A673 (cell line): ENCODE results near the gene SKAP1. TPM values are rescaled to one million over a fixed set of nuclear protein-coding genes. Genes with fewer than 3 reads are reported as not detected.

Experiments used
- Bru-seq: library from RNA; stranded (reverse); fragments of 400-500 nt; gene quantifications from one replicate; lab custom pipeline; 2021; lab: Mats Ljungman, UMichigan
- BruChase-seq, 2 experiments: library from RNA; stranded (reverse); fragments of 400-500 nt; gene quantifications; one replicate each; lab custom pipeline; 2021; lab: Mats Ljungman, UMichigan
- BruUV-seq: library from RNA; stranded (reverse); fragments of 400-500 nt; replicated peaks from 2 replicates; lab custom pipeline; 2021; lab: Mats Ljungman, UMichigan
- CTCF ChIA-PET: fragments of 300-600 bp; sonication (Branson Sonifier 250); formaldehyde crosslinking; loops from one replicate; lab custom pipeline; 2022; ENCODE audit warnings: antibody characterized with exemption; lab: Charles Lee
- POLR2A ChIA-PET: fragments of 300-600 bp; sonication (Branson Sonifier 250); formaldehyde crosslinking; loops from one replicate; lab custom pipeline; 2022; ENCODE audit warnings: antibody characterized with exemption; ENCODE audit not compliant: low non-redundant PET; lab: Charles Lee
- DNase-seq: peaks from one replicate; pipeline ENCODE4 v3.0.0-alpha.2; 2015; ENCODE audit warnings: low spot score
- H3K27ac ChIP-seq: fragments of 200-600 bp; sonication (generic); 2 replicates; pipeline ENCODE4 v1.5.1; 2016; ENCODE audit warnings: mixed run types, low read depth, mild to moderate bottlenecking, mixed read lengths, antibody characterized with exemption, low read length; ENCODE audit not compliant: poor library complexity, severe bottlenecking
- H3K27me3 ChIP-seq: fragments of 200-600 bp; sonication (generic); replicated peaks from 2 replicates; pipeline ENCODE4 v1.6.1; 2017; ENCODE audit warnings: mixed run types, low read depth, mild to moderate bottlenecking, mixed read lengths, antibody characterized with exemption, low read length; ENCODE audit not compliant: insufficient read depth, poor library complexity
- H3K36me3 ChIP-seq: fragments of 200-600 bp; sonication (generic); 2 replicates; pipeline ENCODE4 v1.6.1; 2016; ENCODE audit warnings: mixed run types, mild to moderate bottlenecking, mixed read lengths, antibody characterized with exemption, low read length; ENCODE audit not compliant: insufficient read depth, poor library complexity, severe bottlenecking
- H3K4me1 ChIP-seq: fragments of 200-600 bp; sonication (generic); 2 replicates; pipeline ENCODE4 v1.6.1; 2017; ENCODE audit warnings: mixed run types, mild to moderate bottlenecking, mixed read lengths, antibody characterized with exemption, low read length; ENCODE audit not compliant: insufficient read depth, poor library complexity, severe bottlenecking
- H3K4me3 ChIP-seq: fragments of 200-600 bp; sonication (generic); 2 replicates; pipeline ENCODE4 v1.5.1; 2016; ENCODE audit warnings: low read depth, mixed run types, mild to moderate bottlenecking, mixed read lengths, low read length; ENCODE audit not compliant: poor library complexity, severe bottlenecking
- H3K9me3 ChIP-seq: fragments of 200-600 bp; sonication (generic); 2 replicates; pipeline ENCODE4 v1.6.1; 2016; ENCODE audit warnings: mixed run types, low read depth, mild to moderate bottlenecking, mixed read lengths, antibody characterized with exemption, low read length; ENCODE audit not compliant: poor library complexity, severe bottlenecking
- CTCF ChIP-seq: fragments of 300-800, 200-600 bp; sonication (generic); conservative IDR thresholded peaks from 2 replicates; pipeline ENCODE4 v1.5.1; 2017; ENCODE audit warnings: low read depth, mild to moderate bottlenecking, antibody characterized with exemption, low read length, moderate library complexity, mixed read lengths
- EZH2 ChIP-seq: fragments of 200-600 bp; sonication (generic); IDR thresholded peaks from 2 replicates; pipeline ENCODE4 v1.6.1; 2017; ENCODE audit warnings: borderline replicate concordance, low read depth, mild to moderate bottlenecking, mixed read lengths, antibody characterized with exemption, low read length; ENCODE audit not compliant: poor library complexity, severe bottlenecking
- intact Hi-C: fragments of 100-400 bp; cut with micrococcal nuclease; formaldehyde crosslinking; loops from one replicate; pipeline ENCODE4 v1.10.0; 2022; ENCODE audit not compliant: unreplicated experiment
- long read RNA-seq: library from polyadenylated mRNA; stranded (forward); transcript quantifications from one replicate; pipeline ENCODE4 v2.0.0, GENCODE V29; 2022
- total RNA-seq: library from RNA; stranded (reverse); gene quantifications from 2 replicates; pipeline ENCODE4 v1.2.3, GENCODE V29; 2021

Gene SKAP1
- not detected in 2 replicates for total RNA-seq
- Bru-seq, nascent RNA = percentile 11 among the genes with signal in this experiment
- percentile 2 among the genes with signal in this experiment for BruChase-seq, experiment 1, labeled RNA remaining after a 2-hour chase
- percentile 3 among the genes with signal in this experiment for BruChase-seq, experiment 2, labeled RNA remaining after a 6-hour chase
- long read RNA-seq = 0 reads

DNA sequence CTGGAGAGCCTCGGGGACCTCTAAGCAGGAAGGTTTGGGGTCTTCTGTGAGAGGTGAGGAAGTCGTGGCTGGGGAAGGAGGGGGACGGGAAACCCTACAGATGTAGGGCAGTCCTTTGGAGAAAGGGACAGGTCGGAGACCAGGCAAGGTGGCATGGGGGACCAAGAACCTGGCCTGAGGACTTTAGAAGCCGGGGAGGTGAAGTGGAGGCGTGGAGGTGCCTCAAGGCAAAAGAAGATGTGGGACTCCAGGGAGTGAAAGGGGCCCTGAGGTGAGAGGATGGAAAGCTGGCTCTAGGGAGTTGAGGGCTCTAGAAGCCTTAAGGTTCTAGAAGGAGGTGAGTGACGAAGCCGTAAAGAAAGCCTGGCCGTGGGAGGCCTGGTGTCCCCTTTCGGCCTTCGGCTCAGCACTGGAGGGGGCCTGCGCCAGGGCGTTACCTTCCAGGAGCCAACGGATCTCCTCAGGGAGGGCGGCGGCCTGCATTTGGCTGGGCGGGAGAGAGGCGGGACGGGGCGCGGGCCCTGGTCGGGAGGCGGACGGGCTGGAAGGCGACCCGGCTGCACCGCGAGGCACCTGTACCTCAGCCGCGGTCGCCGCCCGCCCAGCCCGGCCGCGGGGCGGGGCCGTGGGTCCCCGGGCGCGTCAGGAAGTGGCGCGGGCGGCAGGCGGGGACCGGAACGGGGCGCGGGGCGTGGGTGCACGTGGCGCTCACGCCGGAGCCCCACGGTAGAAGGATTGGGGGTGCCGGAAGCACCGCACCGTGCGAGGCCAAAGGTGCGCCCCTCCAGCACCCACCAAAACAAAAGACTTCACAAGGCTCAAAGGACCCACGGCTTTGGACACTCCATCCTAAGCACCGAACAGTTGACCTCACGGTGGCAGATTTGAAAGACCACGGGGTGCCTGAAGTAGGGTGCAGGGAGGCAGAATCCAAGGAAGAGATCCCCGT lies at the start of gene SKAP1:
Gene SKAP1 (minus strand): TSS at position 577 of the 949 bp plus-strand sequence.
- no peaks in the 10 kb centered on the region for H3K27me3 ChIP-seq
- no peaks in the 10 kb centered on the region for H3K4me1 ChIP-seq
- H3K27ac ChIP-seq = no peak within 1 kb of the TSS
- ChIA-PET POLR2A (no interaction called here), CTCF (no interaction called here)
- no peak for DNase-seq
- intact Hi-C loops = no loop called here
- no peak for TF ChIP-seq CTCF
- TF ChIP-seq EZH2 = no peak
- no peaks in the 10 kb centered on the region for H3K36me3 ChIP-seq
- no peaks in the 10 kb centered on the region for H3K9me3 ChIP-seq
- no TSS peak for BruUV-seq
- H3K4me3 ChIP-seq = no peak within 1 kb of the TSS

DNA sequence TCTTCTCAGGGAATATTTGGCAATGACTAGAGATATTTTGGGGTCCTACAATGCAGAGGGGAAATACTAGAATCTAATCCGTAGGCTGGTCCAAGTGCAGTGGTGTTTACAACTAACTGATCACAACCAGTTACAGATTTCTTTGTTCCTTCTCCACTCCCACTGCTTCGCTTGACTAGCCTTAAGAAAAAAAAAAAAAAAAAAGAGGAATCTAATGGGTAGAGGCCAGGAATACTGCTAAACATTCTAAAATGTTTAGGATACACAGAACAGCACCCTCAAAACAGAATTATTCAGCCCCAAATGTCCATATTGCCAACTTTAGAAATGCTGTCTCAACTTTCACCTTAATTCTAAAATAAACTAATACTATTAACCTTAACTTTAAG lies 49.0 kb upstream of the SKAP1 start:
- Histone ChIP-seq H3K27me3 (no peaks in the 10 kb centered on the region), H3K36me3 (no peaks in the 10 kb centered on the region), H3K9me3 (no peaks in the 10 kb centered on the region), H3K4me3 (no peak overlapping the region), H3K4me1 (no peaks in the 10 kb centered on the region), H3K27ac (no peak overlapping the region)
- ChIA-PET POLR2A (interaction anchor here (0.7 kb wide), 1 partner anchor 1398 kb away, joined by 3 read pairs; no protein-coding TSS in a partner anchor), CTCF (no interaction called here)
- no peak for DNase-seq
- no TSS peak for BruUV-seq
- TF ChIP-seq CTCF (no peak), EZH2 (no peak)
- intact Hi-C loops = no loop called here

GRCh38 chr17:48478224-48479013 lies 48.4 kb upstream of the SKAP1 start:
- ChIA-PET CTCF (no interaction called here), POLR2A (interaction anchor here (0.7 kb wide), 1 partner anchor 131 kb away, joined by 4 read pairs; no protein-coding TSS in a partner anchor)
- intact Hi-C loops = no loop called here
- Histone ChIP-seq H3K27me3 (no peaks in the 10 kb centered on the region), H3K9me3 (no peaks in the 10 kb centered on the region), H3K27ac (no peak overlapping the region), H3K4me3 (no peak overlapping the region), H3K4me1 (no peaks in the 10 kb centered on the region), H3K36me3 (no peaks in the 10 kb centered on the region)
- no peak for DNase-seq
- no peak for TF ChIP-seq CTCF
- no peak for TF ChIP-seq EZH2
- no TSS peak for BruUV-seq
